ENCODE measurements around the gene BTBD8. TPM values are rescaled to one million over a fixed set of nuclear protein-coding genes. Genes with fewer than 3 reads are reported as not detected.

BTBD8 gene
- total RNA-seq, 4 donors from 2014 or later = 3.7 to 15.2 (median 4.5) TPM

DNA sequence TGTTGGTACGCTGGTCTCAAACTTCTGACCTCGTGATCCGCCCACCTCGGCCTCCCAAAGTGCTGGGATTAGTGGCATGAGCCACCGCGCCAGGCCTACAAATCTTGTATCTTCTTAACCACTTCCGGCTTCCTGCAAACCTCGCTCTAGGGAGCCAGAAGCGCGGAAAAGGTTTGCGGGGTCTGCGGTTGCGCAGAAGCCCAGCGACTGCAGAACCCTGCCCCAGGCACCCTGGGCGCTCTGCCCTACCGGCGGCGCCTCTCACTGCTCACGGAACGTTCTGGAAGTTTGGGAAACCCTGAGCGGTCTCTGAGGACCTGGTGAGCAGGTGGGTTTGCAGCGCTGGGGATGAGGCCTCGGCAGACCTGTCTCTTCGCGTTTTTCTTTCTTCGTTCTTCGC, 137.6 kb downstream of the BTBD8 start, which contains the start of gene C1orf146:
Gene C1orf146, plus strand, starts transcription at position 195 of the 400 bp plus-strand sequence. CDS start 13,506 bp downstream, outside the sequence.
- intact Hi-C loops (cut with DNase I; ENCODE audit: low total_unique reads) = no loop called here
- no peaks in the 10 kb centered on the region for H3K27me3 ChIP-seq

DNA sequence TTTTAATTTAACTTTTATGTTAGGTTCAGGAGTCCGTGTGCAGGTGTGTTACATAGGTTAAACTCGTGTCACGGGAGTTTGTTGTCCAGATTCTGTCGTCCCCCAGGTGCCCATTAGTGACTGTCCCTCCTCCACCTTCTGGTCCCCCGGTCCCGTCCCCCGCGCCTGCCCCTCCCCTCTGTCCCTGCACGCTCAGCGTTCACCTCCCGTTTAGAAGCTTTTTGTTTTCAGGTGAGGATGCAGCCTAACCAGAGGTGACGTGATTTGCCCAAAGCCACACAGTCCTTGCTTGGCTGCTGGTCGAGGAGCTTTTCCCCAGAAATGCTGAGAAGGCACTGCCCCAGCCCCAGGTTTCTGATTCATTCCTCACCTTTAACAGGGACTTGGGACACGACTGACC, 138.4 kb downstream of the BTBD8 start:
- intact Hi-C loops (cut with DNase I; ENCODE audit: low total_unique reads) = no loop called here
- TF ChIP-seq, protein P1, sequence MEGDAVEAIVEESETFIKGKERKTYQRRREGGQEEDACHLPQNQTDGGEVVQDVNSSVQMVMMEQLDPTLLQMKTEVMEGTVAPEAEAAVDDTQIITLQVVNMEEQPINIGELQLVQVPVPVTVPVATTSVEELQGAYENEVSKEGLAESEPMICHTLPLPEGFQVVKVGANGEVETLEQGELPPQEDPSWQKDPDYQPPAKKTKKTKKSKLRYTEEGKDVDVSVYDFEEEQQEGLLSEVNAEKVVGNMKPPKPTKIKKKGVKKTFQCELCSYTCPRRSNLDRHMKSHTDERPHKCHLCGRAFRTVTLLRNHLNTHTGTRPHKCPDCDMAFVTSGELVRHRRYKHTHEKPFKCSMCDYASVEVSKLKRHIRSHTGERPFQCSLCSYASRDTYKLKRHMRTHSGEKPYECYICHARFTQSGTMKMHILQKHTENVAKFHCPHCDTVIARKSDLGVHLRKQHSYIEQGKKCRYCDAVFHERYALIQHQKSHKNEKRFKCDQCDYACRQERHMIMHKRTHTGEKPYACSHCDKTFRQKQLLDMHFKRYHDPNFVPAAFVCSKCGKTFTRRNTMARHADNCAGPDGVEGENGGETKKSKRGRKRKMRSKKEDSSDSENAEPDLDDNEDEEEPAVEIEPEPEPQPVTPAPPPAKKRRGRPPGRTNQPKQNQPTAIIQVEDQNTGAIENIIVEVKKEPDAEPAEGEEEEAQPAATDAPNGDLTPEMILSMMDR (IDR thresholded peaks at IDR 0.05) = no peak
- TF ChIP-seq POLR2A (IDR thresholded peaks at IDR 0.05) = no peak
- Histone ChIP-seq H3K4me1 (no peaks in the 10 kb centered on the region), H3K36me3 (no peaks in the 10 kb centered on the region), H3K27ac (no peak overlapping the region), H3K4me3 (no peak overlapping the region), H3K27me3 (no peaks in the 10 kb centered on the region), H3K9me3 (no peaks in the 10 kb centered on the region)
- no peak for DNase-seq

More for the DNA sequence above, 137.6 kb downstream of the BTBD8 start, which contains the start of gene C1orf146:
- Histone ChIP-seq H3K27ac (no peak within 1 kb of the TSS), H3K4me3 (no peak within 1 kb of the TSS), H3K36me3 (no peaks in the 10 kb centered on the region), H3K9me3 (no peaks in the 10 kb centered on the region), H3K4me1 (no peaks in the 10 kb centered on the region)
- no peak for DNase-seq
- no peak for TF ChIP-seq POLR2A (IDR thresholded peaks at IDR 0.05)
- TF ChIP-seq, protein P1 (IDR thresholded peaks at IDR 0.05) = no peak

DNA sequence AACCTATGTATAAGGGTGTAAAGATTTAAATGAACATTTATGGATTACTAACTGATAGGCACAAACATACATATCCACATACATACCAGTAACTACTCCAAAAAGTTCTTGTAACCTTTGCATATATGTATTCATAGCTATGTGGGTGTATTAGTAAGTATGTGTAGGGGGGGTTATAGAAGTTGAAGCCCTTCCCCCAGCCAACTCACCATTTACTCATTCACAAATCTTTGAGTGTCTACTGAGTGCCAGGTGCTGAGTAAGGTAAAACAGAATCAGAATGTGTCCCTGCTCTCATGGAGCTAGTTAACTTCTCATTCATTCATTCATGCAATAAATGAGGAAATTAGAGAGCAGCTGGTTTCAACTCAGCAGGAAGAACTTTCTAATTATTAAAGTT, 138.9 kb downstream of the BTBD8 start:
- Histone ChIP-seq H3K4me1 (no peaks in the 10 kb centered on the region), H3K27ac (no peak overlapping the region), H3K4me3 (no peak overlapping the region), H3K36me3 (no peaks in the 10 kb centered on the region), H3K9me3 (no peaks in the 10 kb centered on the region), H3K27me3 (no peaks in the 10 kb centered on the region)
- TF ChIP-seq, protein P1 (IDR thresholded peaks at IDR 0.05) = no peak
- no peak for TF ChIP-seq POLR2A (IDR thresholded peaks at IDR 0.05)
- intact Hi-C loops (cut with DNase I; ENCODE audit: low total_unique reads) = no loop called here
- no peak for DNase-seq

DNA sequence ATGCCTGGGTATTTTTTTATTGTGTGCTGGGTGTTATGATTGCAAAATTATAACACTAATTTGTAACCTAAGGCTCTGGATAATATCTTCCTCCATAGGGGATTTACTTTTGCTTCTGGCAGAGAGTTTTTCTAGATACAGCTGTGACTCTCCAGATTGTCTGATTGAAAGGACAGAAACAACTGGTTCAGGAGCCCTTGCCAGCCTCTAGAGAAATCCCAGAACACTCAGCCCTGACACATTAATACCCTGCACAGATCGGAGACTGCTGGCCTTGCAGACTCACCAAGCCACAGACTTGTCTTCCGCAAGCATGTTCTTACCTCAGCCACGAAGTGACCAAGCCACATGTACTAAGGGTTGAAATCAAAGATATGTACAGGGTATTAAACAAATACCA, 148.3 kb downstream of the BTBD8 start:
- Histone ChIP-seq H3K4me3 (no peak overlapping the region), H3K36me3 (no peaks in the 10 kb centered on the region), H3K27ac (no peak overlapping the region), H3K9me3 (no peaks in the 10 kb centered on the region), H3K4me1 (no peaks in the 10 kb centered on the region), H3K27me3 (no peaks in the 10 kb centered on the region)
- TF ChIP-seq, protein P1 (IDR thresholded peaks at IDR 0.05) = no peak
- no peak for TF ChIP-seq POLR2A (IDR thresholded peaks at IDR 0.05)
- no peak for DNase-seq
- intact Hi-C loops (cut with DNase I; ENCODE audit: low total_unique reads) = no loop called here

DNA sequence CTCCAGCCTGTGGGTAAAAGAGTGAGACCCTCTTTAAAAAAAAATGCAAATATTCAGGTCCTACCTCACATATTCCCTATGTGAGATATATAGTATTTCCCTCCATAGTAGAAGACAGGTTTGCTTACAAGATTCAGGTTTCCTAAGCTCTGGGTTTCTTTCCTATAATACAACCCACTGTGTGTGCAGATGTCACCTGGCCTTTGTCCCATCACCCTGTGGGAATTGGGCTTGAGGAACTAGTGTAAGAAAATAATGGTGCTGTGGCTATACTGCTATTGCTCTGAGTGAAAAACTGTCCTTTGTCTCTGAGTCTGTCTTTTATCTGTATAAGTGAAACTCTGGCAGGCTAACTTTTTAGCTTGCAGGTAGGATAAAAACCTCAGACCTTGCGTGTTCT, 150.6 kb downstream of the BTBD8 start:
- Histone ChIP-seq H3K36me3 (no peaks in the 10 kb centered on the region), H3K27me3 (no peaks in the 10 kb centered on the region), H3K4me3 (no peak overlapping the region), H3K27ac (no peak overlapping the region), H3K9me3 (no peaks in the 10 kb centered on the region), H3K4me1 (no peaks in the 10 kb centered on the region)
- no peak for DNase-seq
- TF ChIP-seq POLR2A (IDR thresholded peaks at IDR 0.05) = no peak
- intact Hi-C loops (cut with DNase I; ENCODE audit: low total_unique reads) = no loop called here

Other genes starting within 250 kb of the BTBD8 start
- gene TGFBR3, start 194.2 kb upstream of the BTBD8 start, total RNA-seq = 100 to 1,000 TPM in 3 of 4 donors, 10 to 100 TPM in 1; 87.8 to 388 (median 212) TPM
- gene BRDT, start 130.9 kb upstream of the BTBD8 start, total RNA-seq = under 1 TPM in 1 of 4 donors, not detected in 3; 0.14 TPM
- gene EPHX4, start 50.4 kb upstream of the BTBD8 start, total RNA-seq = 1 to 10 TPM in 2 of 4 donors, not detected in 2; 1.5 to 2.6 TPM
- not detected for gene SETSIP, start 4.9 kb upstream of the BTBD8 start, total RNA-seq
- not detected for gene C1orf146, start 137.6 kb downstream of the BTBD8 start, total RNA-seq
- 10 to 100 TPM in 3 of 4 donors, 1 to 10 TPM in 1; 2.0 to 24.6 (median 13.4) TPM for gene GLMN, start 218.6 kb downstream of the BTBD8 start, total RNA-seq
- 100 to 1,000 TPM in 1 of 4 donors, 10 to 100 TPM in 2, 1 to 10 TPM in 1; 7.6 to 131 (median 54.9) TPM for gene RPAP2, start 218.7 kb downstream of the BTBD8 start, total RNA-seq